Endothelial cell of umbilical vein (primary cell): ENCODE data around the gene EID3.

Source experiments
- FOS ChIP-seq: IDR thresholded peaks from 2 replicates; pipeline ENCODE4 v1.6.1; 2011; ENCODE audit warnings: mild to moderate bottlenecking, low read length, moderate library complexity, borderline replicate concordance; ENCODE audit not compliant: insufficient read depth
- POLR2A ChIP-seq: IDR thresholded peaks from 2 replicates; pipeline ENCODE4 v1.6.1; 2012; ENCODE audit warnings: low read depth, mild to moderate bottlenecking, control low read depth, low read length
- POLR2AphosphoS5 ChIP-seq: IDR thresholded peaks from 2 replicates; pipeline ENCODE4 v1.6.1; 2012; ENCODE audit warnings: low read depth, mild to moderate bottlenecking, control low read depth, low read length, moderate library complexity; ENCODE audit not compliant: insufficient read depth
- TF ChIP-seq, protein P1 (sequence below), 2 donors: IDR thresholded peaks; 1 replicate in 1 of 2; 2 replicates in 1 of 2; pipeline ENCODE4 v1.5.1; 2011; ENCODE audit warnings: low read length in 2 of 2, mild to moderate bottlenecking in 2 of 2, moderate library complexity in 2 of 2, control low read depth in 1 of 2, inconsistent platforms in 1 of 2, low read depth in 1 of 2; ENCODE audit not compliant: insufficient read depth in 1 of 2; ENCODE audit errors: extremely low read depth in 1 of 2

DNA sequence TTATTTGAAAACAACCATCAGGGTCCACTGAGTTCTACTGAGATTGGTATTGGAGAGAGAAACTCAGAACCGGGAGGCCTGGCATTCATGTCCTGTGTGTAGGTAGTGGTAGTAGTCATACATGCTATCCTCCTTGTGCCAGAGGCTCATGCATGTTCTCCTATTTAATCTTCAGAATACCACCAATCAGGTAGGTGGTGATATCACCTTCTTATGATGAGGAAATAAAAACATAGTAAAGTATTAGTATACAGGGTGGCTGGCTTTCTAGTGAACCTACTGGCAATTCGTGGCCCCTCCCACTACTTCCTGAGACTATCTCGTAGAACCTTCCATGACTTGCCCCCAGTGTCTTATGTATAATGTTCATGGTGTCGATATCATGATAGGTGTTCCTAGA, 40.5 kb upstream of the EID3 start:
- TF ChIP-seq FOS (no peak), POLR2A (no peak), POLR2AphosphoS5 (no peak)
- TF ChIP-seq, protein P1, sequence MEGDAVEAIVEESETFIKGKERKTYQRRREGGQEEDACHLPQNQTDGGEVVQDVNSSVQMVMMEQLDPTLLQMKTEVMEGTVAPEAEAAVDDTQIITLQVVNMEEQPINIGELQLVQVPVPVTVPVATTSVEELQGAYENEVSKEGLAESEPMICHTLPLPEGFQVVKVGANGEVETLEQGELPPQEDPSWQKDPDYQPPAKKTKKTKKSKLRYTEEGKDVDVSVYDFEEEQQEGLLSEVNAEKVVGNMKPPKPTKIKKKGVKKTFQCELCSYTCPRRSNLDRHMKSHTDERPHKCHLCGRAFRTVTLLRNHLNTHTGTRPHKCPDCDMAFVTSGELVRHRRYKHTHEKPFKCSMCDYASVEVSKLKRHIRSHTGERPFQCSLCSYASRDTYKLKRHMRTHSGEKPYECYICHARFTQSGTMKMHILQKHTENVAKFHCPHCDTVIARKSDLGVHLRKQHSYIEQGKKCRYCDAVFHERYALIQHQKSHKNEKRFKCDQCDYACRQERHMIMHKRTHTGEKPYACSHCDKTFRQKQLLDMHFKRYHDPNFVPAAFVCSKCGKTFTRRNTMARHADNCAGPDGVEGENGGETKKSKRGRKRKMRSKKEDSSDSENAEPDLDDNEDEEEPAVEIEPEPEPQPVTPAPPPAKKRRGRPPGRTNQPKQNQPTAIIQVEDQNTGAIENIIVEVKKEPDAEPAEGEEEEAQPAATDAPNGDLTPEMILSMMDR (IDR thresholded peaks at IDR 0.05; ENCODE audit: extremely low read depth in 1 of 2, insufficient read depth in 1 of 2, low read depth in 1 of 2, low read length in 2 of 2): no peak
